Ishikawa (cell line): ENCODE measurements around the gene LRRC32.

Experiments used
- CEBPB ChIP-seq: IDR thresholded peaks from 2 replicates; pipeline ENCODE4 v1.6.1; 2012
- CREB1 ChIP-seq: IDR thresholded peaks from 2 replicates; pipeline ENCODE4 v1.6.1; 2012; ENCODE audit warnings: low read depth
- EGR1 ChIP-seq: IDR thresholded peaks from 2 replicates; pipeline ENCODE4 v1.6.1; 2012
- EP300 ChIP-seq: IDR thresholded peaks from 2 replicates; pipeline ENCODE4 v1.6.1; 2012; ENCODE audit warnings: borderline replicate concordance
- FOXM1 ChIP-seq: IDR thresholded peaks from 2 replicates; pipeline ENCODE4 v1.6.1; 2012; ENCODE audit warnings: low read depth, borderline replicate concordance
- NFIC ChIP-seq: IDR thresholded peaks from 2 replicates; pipeline ENCODE4 v1.6.1; 2012
- RAD21 ChIP-seq: IDR thresholded peaks from 2 replicates; pipeline ENCODE4 v1.6.1; 2012; ENCODE audit warnings: low read depth
- TAF1 ChIP-seq: IDR thresholded peaks from 2 replicates; pipeline ENCODE4 v1.6.1; 2012; ENCODE audit warnings: low read depth, mild to moderate bottlenecking
- TCF12 ChIP-seq: IDR thresholded peaks from 2 replicates; pipeline ENCODE4 v1.6.1; 2012; ENCODE audit warnings: low read depth
- TEAD4 ChIP-seq: IDR thresholded peaks from 2 replicates; pipeline ENCODE4 v1.6.1; 2012
- USF1 ChIP-seq: IDR thresholded peaks from 2 replicates; pipeline ENCODE4 v1.6.1; 2012
- YY1 ChIP-seq: IDR thresholded peaks from 2 replicates; pipeline ENCODE4 v1.6.1; 2012; ENCODE audit warnings: low read depth
- ZBTB7A ChIP-seq: IDR thresholded peaks from 2 replicates; pipeline ENCODE4 v1.6.1; 2012; ENCODE audit warnings: low read depth
- TF ChIP-seq, protein P1 (sequence below): IDR thresholded peaks from 2 replicates; pipeline ENCODE4 v1.6.1; 2012; ENCODE audit warnings: low read depth, mild to moderate bottlenecking
- TF ChIP-seq, protein P2 (sequence below): IDR thresholded peaks from 2 replicates; pipeline ENCODE4 v1.6.1; 2012

The LRRC32 gene

GRCh38 chr11:76705826-76706225 is 35.3 kb upstream of the LRRC32 start:
- TF ChIP-seq CREB1 (no peak), CEBPB (no peak), EP300 (no peak), ZBTB7A (no peak), TEAD4 (no peak), TCF12 (no peak), USF1 (no peak), NFIC (no peak), YY1 (no peak), TAF1 (no peak), FOXM1 (no peak)
- TF ChIP-seq, protein P1, sequence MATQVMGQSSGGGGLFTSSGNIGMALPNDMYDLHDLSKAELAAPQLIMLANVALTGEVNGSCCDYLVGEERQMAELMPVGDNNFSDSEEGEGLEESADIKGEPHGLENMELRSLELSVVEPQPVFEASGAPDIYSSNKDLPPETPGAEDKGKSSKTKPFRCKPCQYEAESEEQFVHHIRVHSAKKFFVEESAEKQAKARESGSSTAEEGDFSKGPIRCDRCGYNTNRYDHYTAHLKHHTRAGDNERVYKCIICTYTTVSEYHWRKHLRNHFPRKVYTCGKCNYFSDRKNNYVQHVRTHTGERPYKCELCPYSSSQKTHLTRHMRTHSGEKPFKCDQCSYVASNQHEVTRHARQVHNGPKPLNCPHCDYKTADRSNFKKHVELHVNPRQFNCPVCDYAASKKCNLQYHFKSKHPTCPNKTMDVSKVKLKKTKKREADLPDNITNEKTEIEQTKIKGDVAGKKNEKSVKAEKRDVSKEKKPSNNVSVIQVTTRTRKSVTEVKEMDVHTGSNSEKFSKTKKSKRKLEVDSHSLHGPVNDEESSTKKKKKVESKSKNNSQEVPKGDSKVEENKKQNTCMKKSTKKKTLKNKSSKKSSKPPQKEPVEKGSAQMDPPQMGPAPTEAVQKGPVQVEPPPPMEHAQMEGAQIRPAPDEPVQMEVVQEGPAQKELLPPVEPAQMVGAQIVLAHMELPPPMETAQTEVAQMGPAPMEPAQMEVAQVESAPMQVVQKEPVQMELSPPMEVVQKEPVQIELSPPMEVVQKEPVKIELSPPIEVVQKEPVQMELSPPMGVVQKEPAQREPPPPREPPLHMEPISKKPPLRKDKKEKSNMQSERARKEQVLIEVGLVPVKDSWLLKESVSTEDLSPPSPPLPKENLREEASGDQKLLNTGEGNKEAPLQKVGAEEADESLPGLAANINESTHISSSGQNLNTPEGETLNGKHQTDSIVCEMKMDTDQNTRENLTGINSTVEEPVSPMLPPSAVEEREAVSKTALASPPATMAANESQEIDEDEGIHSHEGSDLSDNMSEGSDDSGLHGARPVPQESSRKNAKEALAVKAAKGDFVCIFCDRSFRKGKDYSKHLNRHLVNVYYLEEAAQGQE: no peak
- TF ChIP-seq, protein P2, sequence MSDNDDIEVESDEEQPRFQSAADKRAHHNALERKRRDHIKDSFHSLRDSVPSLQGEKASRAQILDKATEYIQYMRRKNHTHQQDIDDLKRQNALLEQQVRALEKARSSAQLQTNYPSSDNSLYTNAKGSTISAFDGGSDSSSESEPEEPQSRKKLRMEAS: no peak

GRCh38 chr11:76704171-76704948 is 33.8 kb upstream of the LRRC32 start:
- TF ChIP-seq CREB1 (no peak), TEAD4 (no peak)

GRCh38 chr11:76703707-76704106 is 33.2 kb upstream of the LRRC32 start:
- TF ChIP-seq RAD21: no peak
- TF ChIP-seq, protein P1: no peak
- TF ChIP-seq YY1: no peak
- TF ChIP-seq TEAD4: no peak
- no peak for TF ChIP-seq TCF12
- no peak for TF ChIP-seq ZBTB7A
- TF ChIP-seq TAF1: no peak
- no peak for TF ChIP-seq EP300
- TF ChIP-seq USF1: no peak
- TF ChIP-seq CEBPB: no peak
- TF ChIP-seq CREB1: no peak
- TF ChIP-seq FOXM1: no peak
- no peak for TF ChIP-seq NFIC
- TF ChIP-seq EGR1: no peak
- TF ChIP-seq, protein P2: no peak

DNA sequence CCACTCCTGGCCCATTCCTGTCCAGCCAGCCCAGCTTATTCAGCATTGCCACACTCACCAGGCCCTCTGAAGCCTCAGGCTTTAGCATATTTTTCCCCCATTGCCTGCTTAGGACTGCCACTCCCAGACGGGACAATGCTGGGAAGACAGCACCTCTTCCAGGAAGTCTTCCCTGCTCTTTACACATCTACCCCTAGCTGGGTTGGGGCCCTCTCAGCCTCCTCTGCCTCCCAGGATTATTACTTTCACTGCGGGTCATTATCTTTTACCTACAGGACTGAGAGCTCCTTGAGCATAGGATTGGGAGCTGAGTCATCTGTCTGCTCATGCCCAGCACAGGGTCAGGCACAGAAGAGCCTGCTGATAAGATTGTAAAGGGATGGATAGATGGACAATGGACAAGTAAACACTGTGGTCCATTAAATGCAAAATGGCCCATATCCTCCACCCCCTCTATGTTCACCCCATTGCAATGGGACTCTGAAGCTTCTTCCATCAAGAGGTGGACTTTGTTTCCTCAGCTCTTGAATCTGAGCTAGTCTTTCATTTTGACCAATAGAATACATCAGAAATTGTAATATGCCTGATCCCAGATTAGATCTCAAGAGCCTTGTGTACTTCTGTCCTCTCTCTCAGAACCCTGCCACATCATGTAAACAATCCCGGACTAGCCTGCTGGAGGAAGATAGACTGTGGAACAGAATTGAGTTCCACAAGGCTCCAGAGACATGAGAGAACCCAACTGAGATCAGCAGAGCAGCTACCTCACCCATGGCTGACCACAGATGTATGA is 32.0 kb upstream of the LRRC32 start:
- TF ChIP-seq NFIC: no peak
- no peak for TF ChIP-seq EP300
- TF ChIP-seq EGR1: no peak
- TF ChIP-seq FOXM1: no peak
- TF ChIP-seq YY1: no peak
- TF ChIP-seq TAF1: no peak
- TF ChIP-seq USF1: no peak
- no peak for TF ChIP-seq CEBPB
- no peak for TF ChIP-seq RAD21
- TF ChIP-seq CREB1: no peak
- TF ChIP-seq, protein P2: no peak
- no peak for TF ChIP-seq TEAD4
